NCI-H2196 treated with DMSO at 0.1 percent for 48 hours (cell line): ENCODE results near the gene CISD2.
"Not testable (repeated sequence)": the region's sequence is repeated elsewhere in the genome, so short reads cannot be mapped to it uniquely, and the experiment has no call there.

ENCODE experiments used
- DNase-seq: peaks from one replicate; lab custom pipeline; 2025; ENCODE audit not compliant: unreplicated experiment; lab: John Stamatoyannopoulos, UW

CISD2 gene, protein sequence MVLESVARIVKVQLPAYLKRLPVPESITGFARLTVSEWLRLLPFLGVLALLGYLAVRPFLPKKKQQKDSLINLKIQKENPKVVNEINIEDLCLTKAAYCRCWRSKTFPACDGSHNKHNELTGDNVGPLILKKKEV

DNA sequence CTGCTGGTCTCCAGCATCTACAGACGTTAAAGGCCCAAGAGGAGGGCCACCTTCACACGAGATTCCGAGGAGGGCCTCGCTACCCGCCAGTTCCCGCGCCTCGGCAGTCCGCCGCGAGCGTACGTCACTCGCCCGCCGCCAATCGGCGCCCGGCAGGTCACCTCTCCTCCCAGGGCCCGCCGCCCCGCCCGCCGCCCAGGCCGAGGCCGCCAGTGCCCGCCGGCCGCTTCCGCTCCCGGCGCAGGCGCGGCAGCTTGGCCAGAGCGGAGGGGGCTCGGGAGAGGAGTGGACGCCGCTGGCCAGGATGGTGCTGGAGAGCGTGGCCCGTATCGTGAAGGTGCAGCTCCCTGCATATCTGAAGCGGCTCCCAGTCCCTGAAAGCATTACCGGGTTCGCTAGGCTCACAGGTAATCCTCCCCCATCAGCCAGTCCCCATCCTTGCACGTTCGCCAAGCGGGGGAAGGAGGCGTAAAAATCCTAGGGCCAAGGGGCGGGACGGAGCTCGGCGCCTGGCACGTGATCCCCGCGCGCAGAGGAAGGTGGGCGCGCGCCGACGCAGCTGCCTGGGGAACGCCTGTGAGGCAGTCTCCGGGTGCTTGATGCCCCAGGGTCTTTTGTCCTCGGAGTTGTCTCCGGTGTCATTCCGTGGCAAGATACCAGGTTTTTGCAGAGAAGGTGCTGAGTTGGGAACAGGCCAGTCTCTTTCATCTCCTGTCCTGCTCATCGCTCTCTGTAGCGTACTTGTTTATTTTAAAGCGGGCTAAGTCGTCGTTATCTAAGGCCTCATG is at the start of gene CISD2:
CISD2 (plus strand) TSS at position 212 of the 788 bp plus-strand sequence; CDS start at position 305, 93 bp downstream.
- peak; percentile 68 for DNase-seq

DNA sequence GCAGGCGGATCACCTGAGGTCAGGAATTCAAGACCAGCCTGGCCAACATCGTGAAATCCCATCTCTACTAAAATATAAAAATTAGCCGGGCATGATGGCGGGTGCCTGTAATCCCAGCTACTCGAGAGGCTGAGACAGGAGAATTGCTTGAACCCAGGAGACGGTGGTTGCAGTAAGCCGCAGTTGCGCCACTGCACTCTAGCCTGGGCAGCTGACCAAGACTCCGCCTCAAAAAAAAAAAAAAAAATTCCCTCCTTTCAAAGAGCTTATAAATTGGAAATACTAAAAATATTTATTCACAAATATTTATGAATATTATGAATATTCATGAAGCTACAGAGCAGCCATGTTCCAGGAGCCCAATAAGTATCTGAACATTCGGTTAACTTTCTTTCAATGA is 49.7 kb upstream of the CISD2 start:
- not testable (repeated sequence) for DNase-seq

DNA sequence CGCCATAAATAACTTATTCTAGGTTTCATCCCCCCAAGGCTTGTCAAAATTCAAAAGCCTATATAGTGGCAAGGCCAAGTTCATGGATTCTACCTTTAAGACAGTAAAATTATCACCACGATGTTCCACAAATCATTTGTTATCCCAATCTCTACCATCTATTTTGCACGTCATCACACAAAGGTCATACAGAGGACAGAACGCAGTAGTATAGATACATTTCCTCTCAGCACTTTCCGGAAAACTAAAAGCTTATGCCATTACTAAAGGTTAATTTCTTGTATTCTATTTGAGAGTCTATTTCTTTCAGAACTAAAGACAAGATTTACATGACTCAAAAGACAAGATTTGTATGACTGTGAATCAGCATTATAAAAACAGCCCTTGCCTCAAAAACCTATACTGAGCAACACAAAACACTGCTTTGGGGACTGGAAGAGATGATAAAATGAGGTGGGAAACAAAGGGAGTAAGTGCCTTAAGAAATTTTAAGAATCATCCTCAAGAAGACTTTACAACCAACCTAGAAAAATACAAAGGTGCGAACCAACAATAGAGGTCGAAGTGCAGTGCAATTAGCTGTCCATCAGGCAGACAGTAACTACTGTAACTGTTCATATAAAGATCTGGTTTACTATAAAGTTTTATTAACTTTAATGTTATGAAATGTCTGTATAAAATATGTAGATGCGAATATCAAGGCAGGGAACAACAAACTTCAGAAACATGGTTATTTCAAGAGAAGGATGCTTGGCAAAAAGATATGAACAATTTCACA is 49.0 kb upstream of the CISD2 start:
- no peak for DNase-seq

DNA sequence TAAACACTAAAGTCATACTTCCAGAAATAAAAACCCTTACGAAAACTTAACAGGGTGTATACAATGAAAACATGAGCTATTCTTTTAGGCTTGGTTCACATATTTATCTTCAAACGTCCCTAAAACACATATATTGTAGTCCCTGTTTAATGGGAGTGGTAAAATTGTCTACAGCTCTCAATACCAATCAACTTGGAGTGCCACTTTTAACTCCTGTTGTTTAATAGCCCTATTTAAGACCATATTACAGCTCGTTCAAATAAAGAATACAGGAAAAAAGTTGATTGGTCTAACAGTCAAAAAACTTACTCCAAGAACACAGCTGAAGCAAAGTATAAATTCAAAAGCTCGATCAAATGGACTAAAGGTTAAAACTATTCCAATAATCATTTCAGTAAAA is 45.3 kb upstream of the CISD2 start:
- no peak for DNase-seq

DNA sequence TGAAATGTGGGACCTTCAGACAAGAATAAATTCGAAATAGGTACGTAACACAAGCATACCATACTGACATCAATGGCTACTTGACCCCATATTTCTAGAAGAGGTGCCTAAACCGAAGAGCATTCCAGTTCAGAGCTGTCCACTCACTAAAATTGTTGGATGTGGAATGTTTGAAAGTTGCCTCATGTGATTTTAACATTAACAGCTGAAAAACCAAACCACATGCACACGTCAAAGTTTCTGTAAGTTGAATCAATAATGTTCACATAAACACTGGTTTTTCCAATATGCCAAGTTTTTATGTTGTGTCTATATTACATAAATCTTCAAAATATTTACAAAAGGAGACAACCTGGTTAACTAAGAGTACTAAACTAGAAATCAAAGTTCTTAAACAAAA is 44.9 kb upstream of the CISD2 start:
- no peak for DNase-seq

DNA sequence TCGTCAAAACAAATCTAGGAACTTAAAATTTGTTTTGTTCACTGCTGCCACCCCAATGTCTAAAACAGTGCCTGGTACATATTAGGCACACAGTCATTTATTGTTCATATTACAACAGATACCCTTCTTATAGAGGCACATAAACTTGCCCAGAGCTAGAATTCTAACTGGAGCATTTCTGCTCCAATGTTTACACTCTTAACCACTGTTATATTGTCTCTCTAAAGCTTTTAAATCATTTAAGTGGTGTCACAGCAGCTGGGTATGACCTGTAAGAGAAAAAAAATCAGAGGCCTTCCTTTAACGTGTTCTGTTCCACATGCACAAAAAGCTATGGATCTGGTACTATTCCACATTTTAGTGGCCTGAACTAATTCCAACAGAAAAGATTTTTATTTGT is 44.4 kb upstream of the CISD2 start:
- DNase-seq = no peak

DNA sequence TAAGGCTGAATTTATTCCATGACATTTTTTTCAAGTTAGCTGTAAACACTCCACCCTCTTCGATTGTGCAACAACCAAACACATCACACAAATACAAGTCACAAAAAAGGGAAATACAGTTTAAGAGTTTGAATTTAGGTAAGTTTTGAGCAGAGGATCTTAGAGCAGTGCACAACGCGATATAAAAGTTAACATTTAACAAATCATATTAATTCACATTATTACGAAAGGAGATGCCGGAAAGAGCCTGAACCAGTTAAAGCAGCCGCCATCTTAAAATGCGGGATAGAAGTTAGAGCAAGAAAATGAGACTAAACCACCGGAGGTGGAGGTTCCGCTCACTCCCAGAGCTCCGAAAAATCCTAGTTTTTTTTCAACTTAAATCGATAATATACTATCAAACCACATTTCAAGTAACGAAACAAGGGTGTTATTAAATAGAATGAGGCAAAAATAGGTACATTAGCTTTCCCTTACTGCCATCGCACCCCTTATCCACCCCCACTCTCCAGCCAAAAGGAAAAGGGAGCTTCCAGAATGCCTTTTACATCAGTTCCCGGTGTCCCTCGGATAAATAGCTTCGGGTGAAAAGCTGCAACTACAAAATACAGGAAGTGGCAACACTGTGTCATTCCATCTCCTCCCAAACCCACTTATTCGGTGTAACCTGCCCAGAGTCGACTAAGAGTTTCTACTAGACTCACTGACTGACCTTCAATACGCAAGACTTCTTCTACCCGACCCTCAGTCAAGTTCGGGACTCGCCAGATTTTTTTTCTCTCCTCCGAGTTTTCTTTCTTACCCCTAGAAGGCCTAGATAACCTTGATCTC is 43.3 kb upstream of the CISD2 start:
- no peak for DNase-seq

DNA sequence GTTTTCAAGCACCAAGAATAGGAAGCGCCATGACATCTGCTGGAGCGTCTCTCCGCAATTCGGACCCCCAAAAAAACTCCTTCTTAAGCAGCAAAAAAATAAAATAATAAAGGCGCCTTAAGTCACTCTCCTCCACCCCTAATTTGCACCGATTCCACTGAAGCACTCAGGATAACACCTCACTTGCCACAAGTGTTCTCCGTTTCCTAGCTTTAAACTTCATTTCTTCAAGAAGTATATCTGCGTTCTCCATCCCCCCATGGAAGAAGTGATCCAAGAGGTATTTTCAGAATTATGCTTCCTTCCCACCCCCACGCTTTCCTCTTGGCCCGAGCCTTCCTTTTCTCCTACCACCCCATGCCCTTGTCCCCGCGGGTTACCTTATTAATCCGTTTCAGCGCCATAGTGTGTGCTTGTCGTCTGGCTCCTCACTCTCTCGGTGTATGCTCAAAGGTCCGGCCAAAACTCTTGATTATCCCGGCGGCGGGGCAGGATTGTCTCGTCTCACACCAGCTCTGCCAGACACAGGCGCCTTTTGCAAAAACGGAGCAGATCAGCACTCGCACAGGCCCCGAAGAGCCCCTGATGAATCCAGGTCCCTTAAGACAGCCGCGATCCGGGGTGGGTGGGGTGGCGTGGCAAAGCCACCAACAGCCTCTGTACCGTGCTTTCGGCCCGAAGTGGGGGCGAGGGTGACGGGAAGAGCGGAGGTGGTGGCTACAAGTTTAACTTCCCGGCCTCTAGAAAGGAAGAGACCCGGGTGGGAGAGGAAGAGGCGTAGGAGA is 42.5 kb upstream of the CISD2 start:
- DNase-seq = no peak

DNA sequence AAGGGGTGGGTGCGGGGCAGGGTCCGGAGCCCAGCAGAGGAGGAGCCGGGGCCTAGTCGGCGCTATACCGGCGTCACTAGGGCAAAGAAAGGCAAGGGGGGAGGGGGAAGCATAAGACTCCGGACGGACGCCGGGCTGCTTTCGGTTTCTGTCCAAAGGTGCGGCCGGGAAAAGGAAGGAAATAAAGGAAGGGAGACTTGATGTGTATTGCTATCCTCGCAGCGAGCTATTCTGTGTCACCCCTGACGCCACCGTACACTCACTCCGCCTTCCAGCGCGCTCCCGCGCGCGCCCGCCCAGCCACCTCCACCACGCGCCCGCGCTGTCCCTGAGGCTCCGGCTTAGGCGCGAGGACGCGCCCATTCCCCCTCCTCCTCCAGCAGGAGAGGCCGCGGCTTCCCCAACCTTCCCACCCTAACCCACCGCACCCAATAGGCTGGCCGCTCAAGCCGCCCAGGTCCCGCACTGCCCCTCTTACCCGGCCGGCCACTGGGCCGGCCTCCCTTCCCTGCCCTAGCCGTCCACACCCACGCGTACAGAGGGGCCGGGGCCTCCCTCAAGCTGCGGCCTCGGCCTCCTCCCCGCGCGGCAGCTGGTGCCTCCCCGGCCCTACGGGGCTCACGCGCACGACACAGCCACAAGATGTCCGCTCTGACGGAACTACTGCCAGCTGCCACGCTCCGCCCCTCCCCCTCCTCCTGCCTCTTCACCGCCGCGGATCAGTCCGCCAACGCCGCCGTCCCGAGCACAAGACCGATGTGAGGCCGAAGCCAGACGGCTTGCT is 41.7 kb upstream of the CISD2 start, which contains the start of gene UBE2D3:
UBE2D3 (minus strand) TSS at position 662 of the 784 bp plus-strand sequence. CDS start 1,043 bp downstream, outside the sequence.
- DNase-seq = peak; percentile 75

DNA sequence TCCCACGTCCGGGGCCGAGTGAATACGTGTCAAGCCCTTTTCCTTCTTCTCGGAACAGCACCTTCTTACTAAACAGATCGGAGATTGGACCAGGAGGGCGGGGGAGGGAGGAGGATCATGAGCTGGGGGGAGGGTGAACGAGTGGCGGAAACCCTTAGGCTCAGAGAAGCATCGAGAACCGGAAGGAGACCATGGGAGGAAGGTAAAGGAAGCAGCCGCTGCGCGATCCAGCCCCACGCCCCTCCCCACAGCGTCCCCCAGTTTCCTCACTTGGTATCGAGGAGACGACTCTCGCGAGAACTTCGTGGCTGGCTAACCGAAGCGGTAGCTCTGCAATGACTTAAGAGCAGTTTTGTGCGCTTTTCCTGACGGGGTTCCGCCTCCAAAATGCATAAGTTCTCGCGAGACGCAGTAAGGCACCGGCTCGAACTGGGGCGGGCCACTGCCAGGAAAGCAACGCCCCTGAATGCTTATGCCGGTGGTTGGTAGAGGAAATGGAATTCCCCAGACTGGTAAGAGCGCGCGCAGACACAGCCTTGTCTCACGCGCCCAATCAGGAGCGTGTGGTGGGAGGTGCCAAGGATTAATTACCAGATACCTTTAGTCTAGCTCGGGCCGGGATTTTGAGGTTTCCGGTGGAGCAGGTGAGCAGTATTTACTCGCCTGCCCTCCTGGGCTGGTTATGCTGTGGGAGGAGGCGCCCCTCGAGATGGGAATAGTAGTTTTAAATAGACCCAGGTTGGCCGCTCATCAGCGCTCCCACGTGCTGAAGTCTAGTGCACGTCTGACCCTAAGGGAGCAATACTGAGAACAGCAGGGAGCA is 40.9 kb upstream of the CISD2 start:
- peak; percentile 92 for DNase-seq

DNA sequence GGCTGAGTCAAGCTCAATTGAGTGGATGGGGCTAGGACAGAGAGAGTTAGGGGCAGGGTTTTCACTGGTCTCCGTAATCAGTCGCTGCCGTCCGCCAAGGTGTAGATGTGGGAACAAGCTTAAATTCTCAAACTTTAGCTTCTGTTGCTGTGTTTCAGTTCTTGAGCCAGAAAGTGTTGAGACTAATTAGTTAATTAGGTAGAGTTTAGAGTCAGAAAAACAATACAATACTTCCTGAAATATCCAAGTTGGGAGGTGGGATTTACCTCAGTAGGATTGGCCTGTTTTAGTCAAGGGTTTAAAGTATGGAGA is 40.3 kb upstream of the CISD2 start:
- DNase-seq = no peak

DNA sequence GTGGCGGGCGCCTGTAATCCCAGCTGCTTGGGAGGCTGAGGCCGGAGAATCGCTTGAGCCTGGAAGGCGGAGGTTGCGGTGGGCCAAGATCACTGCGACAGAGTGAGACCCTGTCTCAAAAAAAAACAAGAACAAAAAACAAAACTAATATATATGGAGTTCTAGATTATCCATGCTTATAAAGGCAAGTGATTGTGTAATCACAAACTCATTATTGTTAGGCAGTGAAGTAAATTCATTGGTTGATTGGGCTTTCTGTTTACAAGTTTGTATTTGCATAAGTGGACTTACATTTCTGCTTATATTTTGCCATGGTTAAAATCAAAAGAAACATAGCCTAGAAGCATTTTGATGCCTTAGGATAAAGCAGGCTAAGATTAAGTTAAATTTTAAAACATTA is 39.0 kb upstream of the CISD2 start:
- DNase-seq = no peak

DNA sequence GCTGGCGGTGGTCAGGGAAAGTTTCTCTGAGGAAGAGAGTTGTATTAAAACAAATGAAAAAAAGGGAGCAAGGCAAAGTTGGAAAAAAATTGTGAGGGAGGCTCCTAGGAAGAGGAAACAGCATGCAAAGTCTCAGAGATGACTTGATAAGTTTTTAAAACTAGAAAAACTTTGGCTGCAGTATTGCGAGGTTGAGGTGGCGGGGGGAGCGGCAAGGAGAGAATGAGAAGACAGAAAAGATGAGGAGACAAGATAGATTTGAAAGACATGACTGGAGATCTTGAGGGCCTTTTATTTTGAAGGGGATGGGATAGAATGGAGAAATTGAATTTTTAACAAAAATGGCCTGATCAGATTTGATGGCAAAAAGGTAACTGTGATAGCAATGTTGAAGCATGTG is 36.7 kb upstream of the CISD2 start:
- no peak for DNase-seq

DNA sequence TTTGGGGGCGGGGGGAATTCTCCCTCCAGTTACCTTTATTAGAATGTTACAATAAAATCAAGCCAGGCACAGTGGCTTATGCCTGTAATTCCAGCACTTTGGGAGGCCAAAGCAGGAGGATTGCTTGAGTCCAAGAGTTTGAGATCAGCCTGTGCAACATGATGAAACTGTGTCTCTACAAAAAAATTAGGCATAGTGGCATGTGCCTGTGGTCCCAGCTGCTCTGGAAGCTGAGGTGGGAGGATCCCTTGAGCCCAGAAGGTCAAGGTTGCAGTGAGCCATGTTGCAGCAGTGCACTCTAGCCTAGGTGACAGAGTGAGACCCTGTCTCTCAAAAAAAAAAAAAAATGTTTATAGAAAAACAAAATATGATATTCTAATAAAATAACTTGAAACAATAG is 36.1 kb upstream of the CISD2 start:
- no peak for DNase-seq

DNA sequence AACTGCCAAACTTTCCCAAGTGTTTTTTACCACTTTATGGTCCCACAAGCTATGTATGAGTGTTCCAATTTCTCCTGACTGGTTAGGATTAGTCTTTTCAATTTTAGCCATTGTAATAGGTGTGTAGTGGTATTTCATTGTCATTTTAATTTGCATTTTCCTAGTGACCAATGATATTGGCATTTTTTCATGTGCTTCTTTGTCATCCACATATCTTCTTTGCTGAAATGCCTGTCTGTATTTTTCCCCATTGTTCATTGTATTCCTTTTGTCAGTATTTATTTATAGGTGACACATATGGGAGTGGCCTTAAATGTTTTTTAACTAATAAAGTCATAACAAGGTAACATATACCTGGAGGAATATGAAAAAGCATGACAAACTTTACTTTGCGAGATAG is 32.2 kb upstream of the CISD2 start:
- DNase-seq = no peak

DNA sequence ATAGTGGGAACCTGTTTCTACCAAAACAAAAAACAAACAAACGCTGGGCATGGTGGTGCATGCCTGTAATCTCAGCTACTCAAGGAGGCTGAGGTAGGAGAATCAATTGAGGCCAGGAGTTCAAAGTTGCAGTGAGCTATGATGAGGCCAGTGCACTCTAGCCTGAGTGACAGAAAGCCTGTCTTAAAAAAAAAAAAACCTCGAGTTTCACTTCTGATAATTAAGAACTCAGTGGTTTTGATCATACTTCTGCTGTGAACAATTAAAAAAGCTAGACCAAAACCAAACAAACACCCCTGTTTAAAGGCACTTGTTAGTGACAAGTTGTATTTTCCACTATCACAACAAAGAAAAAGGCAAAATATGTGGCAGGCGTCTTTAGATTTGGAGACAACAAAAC is 26.4 kb upstream of the CISD2 start:
- DNase-seq = no peak

DNA sequence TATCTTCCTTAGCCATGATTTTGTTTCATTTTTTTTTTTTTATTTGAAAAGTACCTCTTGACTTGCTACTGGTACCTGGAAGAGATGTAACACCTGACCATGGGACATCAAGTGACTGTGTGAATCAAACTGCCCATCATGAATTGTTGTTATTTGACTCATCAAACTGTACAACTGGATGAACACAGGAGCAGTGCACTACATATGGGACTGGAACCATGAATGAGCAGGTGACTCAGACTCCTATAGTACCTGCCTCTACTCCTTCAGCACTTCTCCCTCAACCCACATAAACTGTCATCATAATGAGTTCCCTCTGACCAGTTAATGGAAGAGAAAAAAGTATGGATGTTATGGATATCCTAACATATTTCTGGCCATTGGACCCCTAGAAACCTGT is 25.5 kb upstream of the CISD2 start:
- DNase-seq = no peak

DNA sequence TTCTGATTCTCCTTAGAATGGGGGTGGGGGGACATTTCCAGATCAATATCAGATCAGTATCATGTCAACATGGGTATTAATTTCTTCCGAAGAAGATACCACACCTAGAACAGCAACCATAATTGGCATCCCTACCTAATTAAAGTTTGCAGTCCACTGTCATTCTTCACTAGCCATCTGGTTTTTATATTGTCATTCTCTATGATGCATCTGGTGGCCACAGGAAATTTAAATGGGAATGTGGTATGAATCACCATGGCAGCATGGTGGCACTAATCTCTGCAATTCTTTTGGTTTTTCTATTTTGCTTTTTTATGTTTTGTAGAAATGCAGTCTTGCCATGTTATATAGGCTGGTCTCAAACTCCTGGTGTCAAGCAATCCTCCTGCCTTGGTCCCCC is 24.9 kb upstream of the CISD2 start:
- no peak for DNase-seq

DNA sequence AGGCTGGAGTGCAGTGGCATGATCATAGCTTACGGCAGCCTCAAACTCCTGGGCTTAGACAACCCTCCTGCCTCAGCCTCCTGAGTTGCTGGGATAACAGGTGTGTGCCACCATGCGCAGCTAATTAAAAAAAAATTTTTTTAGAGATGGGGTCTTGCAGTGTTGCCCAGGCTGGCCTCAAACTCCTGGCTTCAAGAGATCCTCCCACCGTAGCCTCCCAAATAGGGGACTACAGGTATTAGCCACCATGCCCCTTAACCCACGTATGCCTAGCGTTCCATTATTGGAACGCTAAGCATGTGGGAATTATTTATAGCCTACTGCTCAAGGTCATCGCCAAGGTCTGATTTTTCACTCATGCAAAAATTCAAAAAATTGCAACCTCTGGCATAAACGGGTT is 21.1 kb upstream of the CISD2 start:
- DNase-seq = no peak
